ENCODE results near the gene FOXO3.

- no peak for TF ChIP-seq SIN3A (IDR thresholded peaks at IDR 0.05; ENCODE audit: borderline replicate concordance, insufficient read depth, low read depth, low read length)
- no peak for TF ChIP-seq POLR2AphosphoS5 (IDR thresholded peaks at IDR 0.05; ENCODE audit: low read depth, low read length)
- TF ChIP-seq, protein P1, sequence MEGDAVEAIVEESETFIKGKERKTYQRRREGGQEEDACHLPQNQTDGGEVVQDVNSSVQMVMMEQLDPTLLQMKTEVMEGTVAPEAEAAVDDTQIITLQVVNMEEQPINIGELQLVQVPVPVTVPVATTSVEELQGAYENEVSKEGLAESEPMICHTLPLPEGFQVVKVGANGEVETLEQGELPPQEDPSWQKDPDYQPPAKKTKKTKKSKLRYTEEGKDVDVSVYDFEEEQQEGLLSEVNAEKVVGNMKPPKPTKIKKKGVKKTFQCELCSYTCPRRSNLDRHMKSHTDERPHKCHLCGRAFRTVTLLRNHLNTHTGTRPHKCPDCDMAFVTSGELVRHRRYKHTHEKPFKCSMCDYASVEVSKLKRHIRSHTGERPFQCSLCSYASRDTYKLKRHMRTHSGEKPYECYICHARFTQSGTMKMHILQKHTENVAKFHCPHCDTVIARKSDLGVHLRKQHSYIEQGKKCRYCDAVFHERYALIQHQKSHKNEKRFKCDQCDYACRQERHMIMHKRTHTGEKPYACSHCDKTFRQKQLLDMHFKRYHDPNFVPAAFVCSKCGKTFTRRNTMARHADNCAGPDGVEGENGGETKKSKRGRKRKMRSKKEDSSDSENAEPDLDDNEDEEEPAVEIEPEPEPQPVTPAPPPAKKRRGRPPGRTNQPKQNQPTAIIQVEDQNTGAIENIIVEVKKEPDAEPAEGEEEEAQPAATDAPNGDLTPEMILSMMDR (IDR thresholded peaks at IDR 0.05), result no peak
Observed at GRCh38 chr6:108592371-108593337, 31.9 kb downstream of the FOXO3 start.
